GM19193 (cell line): ENCODE data around the gene TM4SF1.

ENCODE experiments used
- POLR2A ChIP-seq: IDR thresholded peaks from 4 replicates; pipeline ENCODE4 v1.6.1; 2011; ENCODE audit not compliant: insufficient read depth, insufficient read length; ENCODE audit errors: extremely low read depth

The TM4SF1 gene

GRCh38 chr3:149343951-149344350, 33.5 kb downstream of the TM4SF1 start:
- TF ChIP-seq POLR2A: no peak

- TF ChIP-seq POLR2A: no peak
Measured at GRCh38 chr3:149342413-149343380, 34.8 kb downstream of the TM4SF1 start.

DNA sequence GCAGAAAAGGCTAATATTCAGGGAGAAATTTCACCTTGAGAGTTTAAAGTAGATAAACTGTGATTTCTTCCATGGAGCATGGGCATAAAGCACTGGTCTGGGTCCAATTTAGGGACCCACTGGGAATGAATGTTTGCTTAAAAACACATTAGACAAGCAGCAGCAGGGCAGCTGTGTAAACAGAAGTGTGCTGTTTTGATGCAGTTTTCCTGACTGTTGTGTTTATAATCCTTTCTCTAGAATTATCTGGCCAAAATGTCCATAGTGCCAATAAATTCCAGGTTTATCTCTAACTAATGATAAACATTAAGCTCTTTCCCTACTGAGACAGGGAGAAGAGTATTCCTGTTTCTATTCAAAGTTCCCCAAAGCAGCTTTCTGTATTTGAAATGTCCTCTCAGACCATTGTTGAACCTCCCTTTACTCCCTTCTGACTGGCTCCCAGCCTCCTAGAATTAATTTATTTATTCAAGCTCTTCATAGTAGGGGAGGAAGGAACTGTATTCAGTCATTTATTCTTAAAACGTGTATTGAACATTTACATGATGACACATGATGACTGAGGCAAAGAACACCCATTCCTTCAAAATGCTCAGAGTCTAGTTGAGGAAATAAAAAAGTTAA, 37.0 kb downstream of the TM4SF1 start:
- no peak for TF ChIP-seq POLR2A

DNA sequence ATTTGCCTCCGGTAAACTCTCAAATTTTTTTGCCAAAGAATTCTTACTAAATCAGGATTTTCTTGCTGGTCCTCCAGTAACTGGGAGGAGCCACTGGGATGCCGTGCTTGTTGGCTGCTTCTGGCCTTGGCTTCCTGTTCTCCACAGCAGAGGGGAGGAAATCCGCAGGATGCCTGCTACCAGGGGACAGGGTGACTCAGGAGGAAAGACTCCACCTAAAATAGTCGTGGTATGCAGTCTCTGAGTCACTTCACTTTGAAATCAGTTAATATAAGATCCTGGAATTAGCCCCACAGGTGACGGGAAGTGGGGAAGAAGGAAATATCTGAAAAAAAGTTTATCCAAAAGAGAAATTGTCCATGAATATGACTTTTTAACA, 37.5 kb downstream of the TM4SF1 start:
- TF ChIP-seq POLR2A: no peak

- no peak for TF ChIP-seq POLR2A
Measured at GRCh38 chr3:149336925-149337324, 40.5 kb downstream of the TM4SF1 start.

DNA sequence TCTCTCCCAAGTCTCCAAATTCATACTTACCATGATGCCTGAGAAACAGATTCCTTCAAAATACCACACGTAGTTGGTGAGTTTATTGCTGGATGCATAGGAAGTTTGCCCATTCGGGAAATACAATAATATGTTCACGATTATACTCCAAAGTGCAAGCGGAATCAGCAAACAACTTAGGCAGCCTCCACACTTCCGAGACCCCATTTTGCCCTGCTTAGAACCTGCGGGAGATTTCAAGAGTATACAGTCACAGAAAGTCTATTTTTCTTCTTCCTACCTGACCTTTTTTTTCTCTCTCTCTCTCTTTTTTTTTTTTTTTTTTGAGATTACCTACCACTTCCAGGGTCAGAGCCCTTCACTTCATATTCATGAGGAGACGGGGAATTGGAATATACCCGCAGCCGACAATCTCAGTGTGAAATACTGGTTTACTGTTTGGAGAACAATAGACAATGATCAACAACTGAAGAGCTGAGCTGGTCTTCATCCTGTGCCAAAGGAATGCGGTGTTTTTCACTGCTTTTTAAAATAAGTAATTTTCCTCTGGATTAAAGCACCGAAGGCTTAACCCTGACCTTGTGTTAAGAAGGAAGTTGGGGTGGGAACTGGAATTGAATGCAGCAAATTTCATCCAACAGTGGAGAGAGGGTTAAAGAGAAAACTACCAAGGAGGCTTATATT, 44.1 kb downstream of the TM4SF1 start, which contains the start of gene TM4SF18:
Gene TM4SF18 (minus strand): TSS at position 461 of the 684 bp plus-strand sequence. CDS start 254 bp downstream, at position 207.
- no peak for TF ChIP-seq POLR2A

DNA sequence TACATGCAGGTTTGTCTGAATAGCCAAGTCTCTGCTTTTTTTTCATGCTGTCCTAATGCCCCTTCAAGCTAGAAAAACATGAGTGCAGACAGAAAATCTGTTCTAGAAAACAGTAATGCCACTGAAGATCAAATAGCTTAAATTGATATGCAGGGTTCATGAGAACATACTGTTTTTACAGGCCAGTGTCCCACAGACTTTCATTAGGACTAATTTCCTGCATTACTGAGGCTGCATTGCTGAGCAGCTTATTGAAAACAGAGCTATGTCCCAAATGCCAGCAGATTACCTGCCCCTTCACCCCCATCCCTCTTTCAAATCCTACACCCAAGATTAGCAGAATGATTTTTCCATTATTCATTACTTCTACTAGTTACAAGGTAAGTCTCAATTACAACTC, 44.7 kb downstream of the TM4SF1 start:
- TF ChIP-seq POLR2A: no peak

- TF ChIP-seq POLR2A: no peak
Measured at GRCh38 chr3:149332227-149332765, 45.2 kb downstream of the TM4SF1 start.

GRCh38 chr3:149331396-149331795, 46.1 kb downstream of the TM4SF1 start:
- no peak for TF ChIP-seq POLR2A

DNA sequence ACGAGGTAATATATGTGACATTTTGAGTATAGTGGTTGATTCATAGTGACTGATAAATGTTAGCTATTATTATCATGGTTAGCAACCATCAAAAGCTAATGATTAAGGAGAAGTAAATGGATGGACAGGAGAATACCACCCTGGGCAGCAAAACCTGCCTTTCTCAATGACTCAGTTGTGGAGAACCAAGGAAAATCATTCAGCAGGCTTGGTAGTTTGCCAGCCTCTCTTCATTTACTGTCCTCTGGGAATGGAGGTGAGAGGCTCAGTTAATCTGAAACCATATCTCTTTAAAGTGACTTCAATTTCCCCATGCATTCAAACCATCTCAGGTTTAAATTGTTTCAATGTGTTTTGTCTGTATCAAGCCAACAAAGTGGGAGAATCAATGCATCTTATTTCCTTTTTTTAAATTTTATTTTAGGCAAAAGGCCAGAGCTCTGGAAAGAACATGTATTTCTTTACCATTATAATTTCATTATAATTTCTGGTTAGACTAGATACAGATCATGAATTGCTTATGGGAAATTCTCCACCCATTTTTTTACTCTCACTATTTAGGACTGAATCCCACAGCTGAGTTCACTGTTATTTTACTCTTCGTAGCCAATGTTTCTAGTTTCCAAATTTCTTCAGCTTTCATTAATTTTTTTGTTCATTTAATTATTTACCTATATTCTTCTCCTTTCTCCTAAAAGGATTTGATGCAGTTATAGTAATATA, 46.7 kb downstream of the TM4SF1 start:
- TF ChIP-seq POLR2A: no peak

DNA sequence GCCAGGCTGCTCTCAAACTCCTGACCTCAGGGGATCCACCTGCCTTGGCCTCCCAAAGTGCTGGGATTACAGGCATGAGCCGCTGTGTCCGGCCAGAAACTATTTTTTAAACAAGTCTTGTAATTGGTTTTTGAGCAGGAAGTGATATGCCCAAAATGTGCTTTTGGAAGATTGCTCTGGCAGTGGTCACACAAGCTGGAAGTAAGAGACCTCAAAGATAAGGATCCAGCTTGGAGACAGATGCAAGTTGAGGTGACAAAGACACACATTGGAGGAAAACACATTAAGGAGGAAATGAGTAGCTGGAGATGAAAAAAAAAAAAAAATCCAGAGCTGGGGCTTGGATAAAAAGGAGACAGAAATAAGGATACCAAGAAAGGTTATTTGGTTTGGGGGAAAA, 50.3 kb downstream of the TM4SF1 start:
- TF ChIP-seq POLR2A: no peak

- TF ChIP-seq POLR2A: no peak
Measured at GRCh38 chr3:149325581-149325980, 51.9 kb downstream of the TM4SF1 start.

GRCh38 chr3:149324332-149324731, 53.1 kb downstream of the TM4SF1 start:
- TF ChIP-seq POLR2A: no peak

- no peak for TF ChIP-seq POLR2A
Measured at GRCh38 chr3:149321640-149322039, 55.8 kb downstream of the TM4SF1 start.
